GM18858 (cell line): Measurements from ENCODE around the gene RGS17.
"Not testable (repeated sequence)": the region's sequence is repeated elsewhere in the genome, so short reads cannot be mapped to it uniquely, and the experiment has no call there.

Experiments
- ATAC-seq: cut with Tn5 transposase; IDR thresholded peaks from one replicate; pipeline ENCODE4 v1.9.1; 2021; ENCODE audit not compliant: unreplicated experiment

The RGS17 gene, protein sequence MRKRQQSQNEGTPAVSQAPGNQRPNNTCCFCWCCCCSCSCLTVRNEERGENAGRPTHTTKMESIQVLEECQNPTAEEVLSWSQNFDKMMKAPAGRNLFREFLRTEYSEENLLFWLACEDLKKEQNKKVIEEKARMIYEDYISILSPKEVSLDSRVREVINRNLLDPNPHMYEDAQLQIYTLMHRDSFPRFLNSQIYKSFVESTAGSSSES

GRCh38 chr6:153131037-153131981, at the start of gene RGS17:
TSS of gene RGS17 (minus strand) at chr6:153131282. CDS start at chr6:153044018, 87,264 bp downstream.
- ATAC-seq: peak; percentile 41

DNA sequence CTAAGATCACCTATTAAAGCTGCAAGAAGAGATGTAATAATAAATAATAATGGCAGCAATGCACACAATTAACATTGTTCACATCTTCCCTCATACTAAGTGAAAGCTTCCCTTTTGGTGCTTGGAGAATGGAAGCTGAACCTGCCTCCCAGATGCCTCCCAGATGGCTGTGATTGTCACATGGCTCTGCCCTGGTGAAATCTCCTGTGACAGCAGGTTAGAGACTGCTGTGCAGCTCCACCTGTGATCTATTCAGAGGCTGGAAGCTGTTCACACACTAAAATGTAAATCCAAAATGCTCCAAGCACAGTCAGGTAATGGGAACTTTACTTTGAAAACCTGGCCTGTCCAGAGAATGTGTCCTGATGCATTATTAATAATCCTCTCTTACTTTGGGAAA, 41.7 kb upstream of the RGS17 start:
- no peak for ATAC-seq

DNA sequence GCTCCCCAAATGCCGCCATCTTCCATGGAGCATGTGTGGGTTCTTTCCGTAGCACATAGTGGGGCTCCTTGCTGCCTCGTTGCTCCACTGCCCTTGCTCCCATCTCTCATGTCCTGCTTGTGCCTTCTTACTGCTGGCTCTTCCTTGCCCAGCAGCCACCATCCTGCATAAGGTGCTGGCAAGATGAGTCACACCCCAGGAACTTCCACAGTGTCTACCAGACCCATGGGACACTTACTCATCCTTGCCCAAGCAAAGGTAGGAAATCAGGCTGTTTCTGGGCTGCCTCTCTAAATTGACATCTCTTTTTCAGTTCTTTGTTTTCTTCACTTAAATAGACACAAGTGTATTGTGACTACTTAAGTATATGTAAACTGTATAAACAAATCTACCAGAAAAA, 39.4 kb upstream of the RGS17 start:
- no peak for ATAC-seq

GRCh38 chr6:153167907-153168306, 36.8 kb upstream of the RGS17 start:
- no peak for ATAC-seq

DNA sequence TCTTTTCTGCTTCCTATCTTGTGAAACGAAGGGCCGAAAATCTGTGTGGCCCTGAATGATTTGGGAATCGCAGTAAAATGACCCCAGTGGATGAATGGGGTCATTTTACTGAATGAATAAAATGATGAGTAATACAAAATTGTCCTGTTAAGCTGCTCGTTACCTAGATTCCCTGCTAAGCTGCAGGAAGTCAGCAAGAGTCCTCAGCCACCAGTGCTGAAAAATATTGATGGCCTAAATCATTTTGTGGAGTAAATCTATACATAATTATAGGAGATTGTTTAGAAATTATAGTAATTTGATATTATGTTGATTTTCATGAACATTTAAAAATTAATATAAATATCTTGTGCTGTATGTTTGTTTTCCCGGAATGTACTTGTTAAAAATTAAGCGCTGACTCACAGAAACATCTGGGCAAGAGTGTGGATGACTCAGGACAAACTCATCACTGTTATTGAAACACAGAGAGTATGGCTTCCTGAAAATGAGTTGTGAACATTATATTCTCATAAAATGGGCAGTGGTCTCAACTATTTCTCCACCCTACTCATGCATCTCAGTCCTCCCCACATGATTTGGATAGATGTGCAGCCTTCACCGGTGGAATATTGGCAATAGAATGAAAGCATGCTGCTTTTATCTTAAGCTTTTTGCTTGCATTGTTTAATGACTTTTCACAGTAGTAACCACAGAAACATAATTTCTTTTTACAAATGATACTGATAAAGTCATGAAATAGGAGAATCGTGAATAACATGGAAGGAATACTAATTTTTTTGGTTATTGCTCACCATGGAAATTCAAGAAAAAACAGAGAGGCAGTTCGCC, 36.2 kb upstream of the RGS17 start:
- ATAC-seq: no peak

DNA sequence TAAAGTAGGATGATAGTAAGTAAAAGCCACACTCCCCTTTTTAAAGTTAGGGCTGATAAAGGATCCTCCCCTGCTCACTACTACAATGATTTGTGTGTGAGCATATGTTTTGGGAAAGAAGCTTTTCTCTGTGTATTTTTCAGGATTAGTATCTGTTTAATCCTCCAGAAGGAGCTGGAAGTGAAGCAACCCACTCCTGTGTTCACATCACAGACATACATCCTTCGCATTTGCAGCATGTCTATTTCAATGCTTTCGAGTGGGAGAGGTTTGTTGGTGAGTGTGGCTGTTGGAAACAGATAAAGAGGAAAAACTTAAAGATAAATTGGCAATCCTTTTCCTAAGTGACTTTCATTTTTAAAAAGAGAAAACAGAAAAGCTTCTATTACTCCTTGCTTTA, 31.6 kb upstream of the RGS17 start:
- no peak for ATAC-seq

DNA sequence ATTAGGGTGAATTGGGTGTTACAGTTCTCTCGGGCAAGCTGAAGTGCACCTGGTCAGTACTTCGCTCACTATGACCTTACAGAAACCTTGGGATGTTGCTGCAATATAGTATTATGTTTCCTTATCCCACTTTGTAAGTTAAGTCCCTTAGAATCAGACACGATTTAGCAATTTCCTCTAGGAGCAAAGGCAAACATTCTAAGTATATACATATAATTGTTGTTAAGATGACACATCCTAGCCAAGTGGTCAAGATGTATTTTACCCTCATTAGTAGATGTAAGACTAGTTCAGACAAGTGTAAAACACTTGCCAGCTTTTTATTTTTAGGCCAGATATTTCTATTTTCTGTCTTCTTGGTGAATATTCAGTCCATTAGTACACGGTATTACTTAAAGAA, 31.1 kb upstream of the RGS17 start:
- ATAC-seq: no peak

- no peak for ATAC-seq
Measured at GRCh38 chr6:153160221-153160620, 29.1 kb upstream of the RGS17 start.

DNA sequence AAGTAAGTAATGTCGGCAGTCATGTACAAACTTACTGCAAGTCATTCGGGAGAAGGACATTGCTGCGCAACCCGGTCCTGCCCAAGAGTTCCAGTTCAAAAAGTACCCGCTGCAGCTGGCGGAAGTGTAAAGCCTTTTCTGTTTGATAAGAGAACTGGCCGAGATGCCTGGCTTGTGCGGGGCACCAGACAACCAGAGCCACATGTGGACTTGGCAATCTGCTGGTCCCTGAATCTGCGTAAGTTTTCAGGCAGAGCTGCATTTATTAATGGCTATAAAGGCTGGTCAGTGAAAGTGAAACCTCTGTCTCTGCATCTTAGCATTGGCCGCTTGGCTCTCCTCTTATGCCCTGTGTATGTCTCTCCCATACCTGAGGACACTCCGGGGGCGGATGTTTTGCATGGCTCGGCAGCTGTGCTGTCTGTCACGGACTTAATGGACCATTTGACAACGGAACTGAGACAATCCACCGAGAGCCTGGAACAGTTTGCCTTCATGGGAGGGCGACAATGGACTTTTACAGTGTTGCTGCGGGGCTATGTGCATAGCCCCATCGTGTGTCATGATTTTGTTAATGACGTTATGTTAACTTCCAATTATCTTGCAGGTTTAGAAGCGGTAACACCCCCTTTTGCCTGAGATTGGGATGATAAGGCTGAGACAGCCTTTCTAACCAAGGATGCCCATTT, 19.8 kb upstream of the RGS17 start:
- ATAC-seq: no peak

DNA sequence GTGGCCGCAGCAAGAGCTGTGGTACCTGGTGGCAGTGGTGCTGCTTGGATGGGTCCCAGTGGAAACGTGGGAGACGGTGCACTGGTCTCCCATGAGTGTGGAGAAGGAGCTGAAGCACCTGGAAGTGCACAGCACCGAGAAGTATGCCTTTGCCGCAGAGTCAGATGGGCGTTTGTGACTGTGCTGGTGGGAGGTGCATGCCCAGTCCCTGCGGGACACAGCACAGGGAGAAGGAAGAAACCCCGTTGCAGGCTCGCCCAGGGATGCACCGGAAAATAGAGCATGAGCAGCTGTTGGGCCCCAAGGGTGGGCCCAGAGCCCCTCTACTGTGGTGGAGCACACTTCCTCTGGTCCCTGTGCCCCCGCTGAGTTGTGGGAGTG, 19.3 kb upstream of the RGS17 start:
- ATAC-seq: no peak

GRCh38 chr6:153149891-153150290, 18.8 kb upstream of the RGS17 start:
- ATAC-seq: no peak

GRCh38 chr6:153146413-153146812, 15.3 kb upstream of the RGS17 start:
- no peak for ATAC-seq

DNA sequence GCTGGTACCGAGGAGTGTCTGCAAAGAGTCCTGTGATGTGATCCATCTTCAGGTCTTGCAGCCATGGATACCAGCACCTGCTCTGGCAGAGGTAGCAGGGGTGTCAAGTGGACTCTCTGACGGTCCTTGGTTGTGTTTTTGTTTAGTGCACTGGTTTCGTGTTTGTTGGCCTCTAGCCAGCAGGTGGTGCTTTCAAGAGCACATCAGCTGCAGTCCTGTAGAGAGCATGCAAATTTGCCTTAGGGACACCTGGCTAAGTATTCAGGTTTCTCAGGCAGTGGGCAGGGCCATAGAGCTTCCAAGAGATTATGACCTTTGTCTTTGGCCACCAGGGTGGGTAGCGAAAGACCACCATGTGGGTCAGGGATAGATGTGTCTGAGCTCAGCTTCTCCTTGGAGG, 14.5 kb upstream of the RGS17 start:
- no peak for ATAC-seq

DNA sequence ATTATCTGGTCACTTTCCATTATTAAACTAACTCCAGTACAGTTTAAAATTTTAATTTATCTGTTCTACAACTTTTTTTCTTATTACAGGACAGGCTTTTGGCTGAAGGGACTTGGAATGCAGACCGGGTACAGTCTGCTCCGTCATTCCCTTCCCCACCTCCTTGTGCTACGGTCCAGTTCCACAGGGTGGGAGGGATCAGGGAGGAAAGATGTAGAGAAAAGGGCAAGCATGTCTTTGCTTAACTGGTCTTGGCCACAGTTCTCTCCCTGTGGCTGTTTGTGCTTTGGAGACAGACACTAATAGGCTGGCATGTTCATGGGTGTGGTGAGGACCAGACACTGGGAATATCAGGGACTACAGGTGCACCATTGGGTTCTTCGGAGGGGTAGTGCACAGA, 12.1 kb upstream of the RGS17 start:
- no peak for ATAC-seq

GRCh38 chr6:153140299-153140698, 9.2 kb upstream of the RGS17 start:
- ATAC-seq: no peak

- ATAC-seq: no peak
Measured at GRCh38 chr6:153138930-153139329, 7.8 kb upstream of the RGS17 start.

DNA sequence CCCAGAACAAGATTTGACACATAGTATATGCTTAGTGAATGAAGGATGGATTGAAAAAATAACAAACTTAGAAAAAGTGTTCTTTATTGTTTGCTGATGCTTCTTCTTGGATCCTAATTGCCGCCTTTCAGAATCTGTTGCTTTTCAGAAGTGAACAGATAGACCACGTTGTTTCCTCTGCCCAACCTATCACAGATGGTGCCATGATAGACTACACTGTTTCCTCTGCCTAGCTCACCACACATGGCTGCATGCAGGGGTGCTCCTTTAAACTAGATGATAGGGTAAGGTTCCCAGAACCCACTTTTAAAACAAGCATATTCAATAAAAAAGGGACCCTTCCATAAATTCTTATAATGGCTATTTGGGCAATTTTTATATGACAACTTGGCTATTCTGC, 4.6 kb upstream of the RGS17 start:
- ATAC-seq: no peak

GRCh38 chr6:153133667-153134066, 2.6 kb upstream of the RGS17 start:
- not testable (repeated sequence) for ATAC-seq

DNA sequence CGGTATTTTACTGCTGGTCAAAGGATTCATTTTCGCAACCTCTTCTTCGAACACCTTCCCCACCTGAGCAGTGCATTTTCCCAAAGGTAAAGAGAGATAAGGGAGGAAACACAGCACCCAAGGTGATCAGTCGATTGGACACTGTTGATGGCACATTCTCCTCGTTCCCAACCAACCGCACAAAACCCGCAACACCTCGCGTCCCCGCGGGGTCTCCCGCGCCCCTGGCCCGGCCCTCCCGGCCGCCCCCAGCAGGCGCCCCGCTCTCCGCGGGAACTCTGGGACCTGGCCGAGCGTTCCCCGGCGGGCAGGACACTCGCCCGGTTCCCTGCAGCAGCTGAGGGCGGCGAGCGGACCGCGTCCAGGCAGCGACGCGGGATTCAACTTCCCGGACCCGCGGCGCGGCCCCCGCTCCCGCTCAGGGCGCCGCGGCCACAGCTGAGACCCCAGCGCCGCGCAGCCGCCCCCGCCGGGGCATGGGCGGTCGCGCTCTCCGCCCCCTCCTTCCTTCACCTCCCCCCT, 506 bp downstream of the RGS17 start:
- ATAC-seq: peak; percentile 6

DNA sequence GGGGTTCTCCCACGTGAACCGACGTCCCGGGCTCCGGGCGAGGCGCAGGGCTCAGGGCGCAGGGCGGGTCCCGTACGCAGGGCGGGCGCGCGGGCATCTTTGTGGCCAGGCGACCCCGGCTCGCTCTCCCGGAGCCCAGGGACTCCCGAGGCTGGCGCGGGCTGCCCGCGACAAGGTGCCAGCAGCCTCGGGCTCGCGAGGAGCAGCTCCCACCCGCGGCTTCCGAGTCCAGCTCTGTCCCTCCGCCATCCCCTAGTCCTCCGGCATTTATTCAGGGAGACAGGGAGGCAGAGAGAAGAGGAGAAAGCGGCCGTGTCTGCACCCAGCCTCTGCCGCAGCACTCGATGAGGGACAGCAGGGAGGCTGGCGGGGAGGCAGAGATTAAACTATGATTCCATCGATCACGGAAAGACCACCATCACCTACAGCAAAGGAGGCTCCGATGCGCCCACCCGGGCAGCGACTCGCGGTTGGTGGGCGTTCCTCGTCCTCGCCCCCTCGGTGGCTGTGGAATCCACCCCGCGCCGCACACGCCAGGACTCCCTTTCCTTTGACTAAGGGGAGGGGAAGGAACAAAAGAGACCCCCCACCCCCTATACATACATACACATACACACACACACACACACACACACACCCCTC, 1.1 kb downstream of the RGS17 start:
- ATAC-seq: no peak
